ENCODE results near the gene SIX3. TPM values are rescaled to one million over a fixed set of nuclear protein-coding genes. Genes with fewer than 3 reads are reported as not detected.

Gene SIX3
- total RNA-seq, 2 experiments from 2014 or later: not detected

- Mint-ChIP-seq H3K36me3 (ENCODE audit: low read depth) (no peaks in the 10 kb centered on the region), H3K4me1 (ENCODE audit: low read depth) (peaks cover 4% of the 10 kb centered on the region), H3K4me3 (peak overlapping the region; percentile 15), H3K27me3 (peaks cover 1% of the 10 kb centered on the region), H3K9me3 (no peaks in the 10 kb centered on the region), H3K27ac (no peak overlapping the region)
- TF ChIP-seq CTCF (IDR thresholded peaks at IDR 0.05): no peak
- ChIA-PET POLR2A (interaction anchor here (0.6 to 1.1 kb wide), 2 partner anchors 9 to 652 kb away, joined by 3 to 4 read pairs; no protein-coding TSS in a partner anchor), CTCF (interaction anchor here (1.1 to 3.4 kb wide), 5 partner anchors 8 to 522 kb away, joined by 4 to 19 read pairs (median 7); no protein-coding TSS in a partner anchor)
- no peak for DNase-seq
- no peak for ATAC-seq
- intact Hi-C loops (cut with micrococcal nuclease): no loop called here
Observed at GRCh38 chr2:44972771-44973535, 31.5 kb downstream of the SIX3 start.

GRCh38 chr2:44974064-44974715 lies 32.7 kb downstream of the SIX3 start:
- H3K9me3 Mint-ChIP-seq: no peaks in the 10 kb centered on the region
- no peak overlapping the region for H3K4me3 Mint-ChIP-seq
- no peak for ATAC-seq
- ChIA-PET CTCF (interaction anchor here (1.5 to 3.4 kb wide), 3 partner anchors 8 to 495 kb away, joined by 4 to 19 read pairs (median 14); no protein-coding TSS in a partner anchor), POLR2A (no interaction called here)
- intact Hi-C loops (cut with micrococcal nuclease): no loop called here
- peaks cover 4% of the 10 kb centered on the region for H3K4me1 Mint-ChIP-seq (ENCODE audit: low read depth)
- TF ChIP-seq CTCF (IDR thresholded peaks at IDR 0.05): peak; percentile 32
- H3K27me3 Mint-ChIP-seq: peaks cover 1% of the 10 kb centered on the region
- DNase-seq: no peak
- H3K36me3 Mint-ChIP-seq (ENCODE audit: low read depth): no peaks in the 10 kb centered on the region
- no peak overlapping the region for H3K27ac Mint-ChIP-seq

GRCh38 chr2:44975571-44976450 lies 34.3 kb downstream of the SIX3 start:
- H3K9me3 Mint-ChIP-seq: no peaks in the 10 kb centered on the region
- no peak overlapping the region for H3K27ac Mint-ChIP-seq
- H3K36me3 Mint-ChIP-seq (ENCODE audit: low read depth): no peaks in the 10 kb centered on the region
- ChIA-PET POLR2A (no interaction called here), CTCF (interaction anchor here (0.6 kb wide), 1 partner anchor 247 kb away, joined by 3 read pairs; no protein-coding TSS in a partner anchor)
- TF ChIP-seq CTCF (IDR thresholded peaks at IDR 0.05): no peak
- H3K27me3 Mint-ChIP-seq: peaks cover 1% of the 10 kb centered on the region
- peak overlapping the region; percentile 24 for H3K4me3 Mint-ChIP-seq
- H3K4me1 Mint-ChIP-seq (ENCODE audit: low read depth): peaks cover 4% of the 10 kb centered on the region
- no peak for ATAC-seq
- intact Hi-C loops (cut with micrococcal nuclease): no loop called here
- DNase-seq: peak; percentile 17

GRCh38 chr2:44979581-44979980 lies 38.1 kb downstream of the SIX3 start:
- DNase-seq: no peak
- no peak overlapping the region for H3K4me3 Mint-ChIP-seq
- no peak overlapping the region for H3K27ac Mint-ChIP-seq
- no peak for TF ChIP-seq CTCF (IDR thresholded peaks at IDR 0.05)
- ChIA-PET CTCF (interaction anchor here (6.5 kb wide), 1 partner anchor 516 kb away, joined by 72 read pairs; no protein-coding TSS in a partner anchor), POLR2A (no interaction called here)
- intact Hi-C loops (cut with micrococcal nuclease): no loop called here
- no peak for ATAC-seq
- no peaks in the 10 kb centered on the region for H3K9me3 Mint-ChIP-seq
- H3K27me3 Mint-ChIP-seq: peaks cover 12% of the 10 kb centered on the region
- H3K4me1 Mint-ChIP-seq (ENCODE audit: low read depth): peaks cover 2% of the 10 kb centered on the region
- H3K36me3 Mint-ChIP-seq (ENCODE audit: low read depth): no peaks in the 10 kb centered on the region
